Hepatocyte (in vitro differentiated cells): ENCODE results near the gene FOXRED2.
"Not testable (repeated sequence)": the region's sequence is repeated elsewhere in the genome, so short reads cannot be mapped to it uniquely, and the experiment has no call there.

Experiments used
- CTCF ChIP-seq: fragments of 200-600 bp; sonication (generic); IDR thresholded peaks from 2 replicates; pipeline ENCODE4 v1.5.1; 2016; ENCODE audit warnings: antibody characterized with exemption, mild to moderate bottlenecking; ENCODE audit not compliant: poor library complexity
- EZH2 ChIP-seq: fragments of 200-600 bp; sonication (generic); IDR thresholded peaks from 2 replicates; pipeline ENCODE4 v1.6.1; 2016; ENCODE audit warnings: antibody characterized with exemption, mild to moderate bottlenecking, borderline replicate concordance
- EZH2phosphoT487 ChIP-seq: fragments of 200-600 bp; sonication (generic); IDR thresholded peaks from one replicate; pipeline ENCODE4 v1.6.1; 2018; ENCODE audit warnings: antibody characterized with exemption, mild to moderate bottlenecking, low read depth, moderate library complexity; ENCODE audit not compliant: unreplicated experiment, severe bottlenecking

- not testable (repeated sequence) for TF ChIP-seq CTCF, EZH2, EZH2phosphoT487
Observed at GRCh38 chr22:36519906-36520305, 13.1 kb upstream of the FOXRED2 start.
